ENCODE results near the gene IER5L. TPM values are rescaled to one million over a fixed set of nuclear protein-coding genes. Genes with fewer than 3 reads are reported as not detected.
A peak's percentile ranks its signal among the peaks of the same experiment; 100 is the strongest.
"Not testable (repeated sequence)": the region's sequence is repeated elsewhere in the genome, so short reads cannot be mapped to it uniquely, and the experiment has no call there.

Gene IER5L
- polyA plus RNA-seq, 1 experiment: 4.9 TPM

DNA sequence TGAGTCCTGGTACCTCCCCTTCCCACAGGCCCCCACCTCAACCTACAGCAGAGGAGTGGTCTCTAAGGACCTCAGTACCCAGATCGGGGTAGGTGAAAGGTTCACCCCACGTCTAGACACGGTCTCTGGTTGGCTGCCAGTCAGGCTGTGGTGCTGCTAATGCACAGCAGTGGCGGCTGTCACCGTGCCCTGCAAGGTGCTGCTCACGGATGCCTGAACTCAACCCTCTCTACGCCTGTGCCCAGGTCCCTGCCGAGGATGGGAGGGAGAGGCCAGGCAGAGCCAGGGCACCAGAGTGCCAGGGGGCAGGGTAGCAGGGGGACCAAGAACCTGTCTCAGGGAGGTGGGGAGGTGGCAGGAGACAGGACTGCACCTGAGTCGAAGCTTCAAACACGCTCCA, 14.3 kb downstream of the IER5L start:
- CTCF ChIA-PET: interaction anchor here (1.5 to 13.5 kb wide), 2 partner anchors 23 to 32 kb away, joined by 4 to 145 read pairs; no protein-coding TSS in a partner anchor

GRCh38 chr9:129163198-129163670, 14.8 kb downstream of the IER5L start:
- ChIA-PET POLR2A (interaction anchor here (1.0 to 1.1 kb wide), 2 partner anchors 11 to 15 kb away, joined by 3 to 4 read pairs; partner anchors contain the start of gene IER5L), CTCF (interaction anchor here (2.8 kb wide), 1 partner anchor 11 kb away, joined by 19 read pairs; no protein-coding TSS in a partner anchor)
- H3K4me3 ChIP-seq (ENCODE audit: low read depth, low read length); H3K27ac ChIP-seq (ENCODE audit: low read depth, low read length); H3K27me3 ChIP-seq (ENCODE audit: control insufficient read depth, insufficient read depth, low read length); DNase-seq (ENCODE audit: low read depth, low spot score): not testable (repeated sequence)
- H3K9me3 ChIP-seq (ENCODE audit: control insufficient read depth, insufficient read depth, low read length): peaks cover 17% of the 10 kb centered on the region

More for the DNA sequence above, 14.3 kb downstream of the IER5L start:
- TF ChIP-seq, protein P1, sequence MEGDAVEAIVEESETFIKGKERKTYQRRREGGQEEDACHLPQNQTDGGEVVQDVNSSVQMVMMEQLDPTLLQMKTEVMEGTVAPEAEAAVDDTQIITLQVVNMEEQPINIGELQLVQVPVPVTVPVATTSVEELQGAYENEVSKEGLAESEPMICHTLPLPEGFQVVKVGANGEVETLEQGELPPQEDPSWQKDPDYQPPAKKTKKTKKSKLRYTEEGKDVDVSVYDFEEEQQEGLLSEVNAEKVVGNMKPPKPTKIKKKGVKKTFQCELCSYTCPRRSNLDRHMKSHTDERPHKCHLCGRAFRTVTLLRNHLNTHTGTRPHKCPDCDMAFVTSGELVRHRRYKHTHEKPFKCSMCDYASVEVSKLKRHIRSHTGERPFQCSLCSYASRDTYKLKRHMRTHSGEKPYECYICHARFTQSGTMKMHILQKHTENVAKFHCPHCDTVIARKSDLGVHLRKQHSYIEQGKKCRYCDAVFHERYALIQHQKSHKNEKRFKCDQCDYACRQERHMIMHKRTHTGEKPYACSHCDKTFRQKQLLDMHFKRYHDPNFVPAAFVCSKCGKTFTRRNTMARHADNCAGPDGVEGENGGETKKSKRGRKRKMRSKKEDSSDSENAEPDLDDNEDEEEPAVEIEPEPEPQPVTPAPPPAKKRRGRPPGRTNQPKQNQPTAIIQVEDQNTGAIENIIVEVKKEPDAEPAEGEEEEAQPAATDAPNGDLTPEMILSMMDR (IDR thresholded peaks at IDR 0.05; ENCODE audit: low read depth, low read length): no peak
- no peak for DNase-seq (ENCODE audit: low read depth, low spot score)
- H3K9me3 ChIP-seq (ENCODE audit: control insufficient read depth, insufficient read depth, low read length): peaks cover 17% of the 10 kb centered on the region
- no peaks in the 10 kb centered on the region for H3K27me3 ChIP-seq (ENCODE audit: control insufficient read depth, insufficient read depth, low read length)
- no peak overlapping the region for H3K4me3 ChIP-seq (ENCODE audit: low read depth, low read length)
- POLR2A ChIA-PET: interaction anchor here (1.0 kb wide), 1 partner anchor 14 kb away, joined by 4 read pairs; the partner anchor contains the start of gene IER5L
- peak overlapping the region; percentile 57 for H3K27ac ChIP-seq (ENCODE audit: low read depth, low read length)

DNA sequence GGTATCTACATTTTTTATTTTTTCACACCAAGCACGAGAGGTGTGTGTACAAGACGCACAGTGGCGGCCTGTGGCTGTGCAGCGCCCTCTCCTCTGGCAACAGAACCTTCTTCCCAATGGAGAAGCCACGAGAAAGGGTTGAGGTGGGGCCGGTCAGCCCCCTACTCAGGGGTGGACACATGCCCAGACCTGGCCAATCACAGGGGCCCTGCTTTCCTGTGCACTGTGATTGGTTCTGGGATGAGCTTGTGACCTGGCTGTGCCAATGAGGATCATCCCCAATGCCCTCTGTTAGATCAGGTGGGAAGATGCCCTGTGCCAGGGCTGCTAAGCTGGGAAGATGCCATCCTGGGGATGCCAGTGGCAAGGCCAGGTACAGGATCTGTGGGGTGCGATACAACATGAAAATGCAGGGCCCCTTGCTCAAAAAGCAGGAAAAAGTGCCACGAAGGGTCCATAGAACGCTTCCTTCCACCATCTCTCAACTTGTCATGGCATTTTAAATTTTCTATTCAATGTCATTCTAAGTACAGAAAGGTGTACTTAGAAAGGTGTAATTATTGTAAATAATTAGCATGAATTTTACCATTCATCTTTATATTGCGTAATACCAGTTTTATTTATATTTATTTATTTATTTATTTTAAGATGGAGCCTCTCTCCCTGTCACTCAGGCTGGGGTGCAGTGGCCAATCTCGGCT, 15.4 kb downstream of the IER5L start:
- Histone ChIP-seq H3K27ac (ENCODE audit: low read depth, low read length) (no peak overlapping the region), H3K4me3 (ENCODE audit: low read depth, low read length) (no peak overlapping the region), H3K27me3 (ENCODE audit: control insufficient read depth, insufficient read depth, low read length) (no peaks in the 10 kb centered on the region), H3K9me3 (ENCODE audit: control insufficient read depth, insufficient read depth, low read length) (peaks cover 17% of the 10 kb centered on the region)
- no peak for DNase-seq (ENCODE audit: low read depth, low spot score)
- CTCF ChIA-PET: interaction anchor here (2.8 kb wide), 1 partner anchor 11 kb away, joined by 19 read pairs; no protein-coding TSS in a partner anchor
- TF ChIP-seq, protein P1 (IDR thresholded peaks at IDR 0.05; ENCODE audit: low read depth, low read length): no peak
- POLR2A ChIA-PET: interaction anchor here (1.1 kb wide), 1 partner anchor 11 kb away, joined by 3 read pairs; no protein-coding TSS in a partner anchor

GRCh38 chr9:129161534-129161837, 16.6 kb downstream of the IER5L start:
- TF ChIP-seq, protein P1 (IDR thresholded peaks at IDR 0.05; ENCODE audit: low read depth, low read length): no peak
- H3K9me3 ChIP-seq (ENCODE audit: control insufficient read depth, insufficient read depth, low read length): peaks cover 17% of the 10 kb centered on the region
- ChIA-PET CTCF (interaction anchor here (1.3 to 2.8 kb wide), 2 partner anchors 12 to 19 kb away, joined by 6 to 19 read pairs; no protein-coding TSS in a partner anchor), POLR2A (interaction anchor here (0.5 to 1.2 kb wide), 6 partner anchors 12 to 471 kb away, joined by 4 to 5 read pairs (median 5); partner anchors contain the start of gene IER5L)
- no peak overlapping the region for H3K27ac ChIP-seq (ENCODE audit: low read depth, low read length)
- H3K4me3 ChIP-seq (ENCODE audit: low read depth, low read length): no peak overlapping the region
- no peaks in the 10 kb centered on the region for H3K27me3 ChIP-seq (ENCODE audit: control insufficient read depth, insufficient read depth, low read length)
- DNase-seq (ENCODE audit: low read depth, low spot score): no peak

DNA sequence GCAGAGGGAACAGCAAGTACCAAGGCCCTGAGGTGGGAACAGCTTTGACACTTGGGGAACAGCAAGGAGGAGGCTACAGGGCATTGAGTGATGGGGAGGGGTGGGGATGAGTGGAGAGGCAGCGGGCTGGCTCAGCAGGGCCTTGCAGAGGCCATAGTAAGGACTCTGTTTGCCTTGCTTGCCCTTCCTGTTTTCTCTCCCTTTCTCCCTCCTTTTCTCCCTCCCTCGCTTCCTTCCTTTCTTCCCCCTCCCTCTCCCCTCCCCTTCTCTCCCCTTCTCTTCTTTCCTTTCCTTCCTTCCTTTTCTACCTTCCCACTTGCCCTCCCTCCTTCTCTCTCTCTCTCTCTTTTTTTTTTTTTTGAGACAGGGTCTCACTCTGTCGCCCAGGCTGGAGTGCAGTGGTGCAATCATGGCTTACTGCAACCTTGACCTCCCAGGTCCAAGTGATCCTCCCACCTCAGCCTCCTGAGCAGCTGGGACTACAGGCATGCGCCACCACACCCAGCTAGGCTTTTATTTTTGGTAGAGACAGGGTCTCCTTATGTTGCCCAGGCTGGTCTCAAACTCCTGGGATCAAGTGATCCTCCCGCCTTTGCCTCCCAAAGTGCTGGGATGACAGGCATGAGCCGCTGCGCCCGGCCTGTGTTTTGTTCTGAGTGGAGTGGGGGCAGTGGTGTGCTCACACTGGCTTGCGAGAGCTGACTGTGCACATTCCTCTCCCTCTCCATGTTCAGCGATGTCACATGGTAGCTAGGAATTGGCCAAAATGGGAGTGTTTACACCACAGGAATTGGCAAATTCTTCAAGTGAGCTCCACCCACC, 17.1 kb downstream of the IER5L start:
- H3K4me3 ChIP-seq (ENCODE audit: low read depth, low read length): no peak overlapping the region
- no peak overlapping the region for H3K27ac ChIP-seq (ENCODE audit: low read depth, low read length)
- peaks cover 17% of the 10 kb centered on the region for H3K9me3 ChIP-seq (ENCODE audit: control insufficient read depth, insufficient read depth, low read length)
- TF ChIP-seq, protein P1 (IDR thresholded peaks at IDR 0.05; ENCODE audit: low read depth, low read length): no peak
- ChIA-PET CTCF (interaction anchor here (1.3 to 2.8 kb wide), 3 partner anchors 13 to 18 kb away, joined by 6 to 19 read pairs (median 6); no protein-coding TSS in a partner anchor), POLR2A (interaction anchor here (0.5 to 1.2 kb wide), 6 partner anchors 13 to 471 kb away, joined by 4 to 5 read pairs (median 5); partner anchors contain the start of gene IER5L)
- H3K27me3 ChIP-seq (ENCODE audit: control insufficient read depth, insufficient read depth, low read length): no peaks in the 10 kb centered on the region
- no peak for DNase-seq (ENCODE audit: low read depth, low spot score)
